Natural killer cell treated with Interleukin-12 subunit alpha and Interleukin-12 subunit beta and Interleukin-15 and Interleukin-18, amount 100 ng/mL, for 72 hours (primary cell): Measurements from ENCODE around the gene C14orf93. TPM values are rescaled to one million over a fixed set of nuclear protein-coding genes. Genes with fewer than 3 reads are reported as not detected.
A peak's percentile ranks its signal among the peaks of the same experiment; 100 is the strongest.

Source experiments
- ATAC-seq, 2 donors: fragments of 150-1000 bp; cut with Tn5 transposase in 1 of 2; sonication (Bioruptor Pico), chemical (Tn5 transposase) in 1 of 2; 2 replicates each; pipeline ENCODE4 v1.10.0; 2021
- DNase-seq: peaks from one replicate; pipeline ENCODE4 v3.0.0; 2022; ENCODE audit warnings: low spot score
- H3K27ac Mint-ChIP-seq, 2 donors: 1 replicate in 1 of 2; 2 replicates in 1 of 2; pipeline ENCODE4 v1.8.0; 2022; ENCODE audit warnings: mixed read lengths in 2 of 2, mild to moderate bottlenecking in 1 of 2, moderate library complexity in 1 of 2
- H3K27me3 Mint-ChIP-seq, 2 donors: 1 replicate in 1 of 2; 2 replicates in 1 of 2; pipeline ENCODE4 v1.8.0; 2022; ENCODE audit warnings: mixed read lengths in 2 of 2
- H3K36me3 Mint-ChIP-seq: one replicate; pipeline ENCODE4 v1.8.0; 2022; ENCODE audit warnings: mixed read lengths
- H3K4me1 Mint-ChIP-seq, 2 donors: 1 replicate in 1 of 2; 2 replicates in 1 of 2; pipeline ENCODE4 v1.8.0; 2022; ENCODE audit warnings: low read depth in 2 of 2, mixed read lengths in 2 of 2, mild to moderate bottlenecking in 1 of 2
- H3K4me3 Mint-ChIP-seq: one replicate; pipeline ENCODE4 v1.8.0; 2022; ENCODE audit warnings: mixed read lengths
- H3K9me3 Mint-ChIP-seq: 2 replicates; pipeline ENCODE4 v1.8.0; 2022; ENCODE audit warnings: mixed read lengths
- total RNA-seq, 2 donors: library from RNA; stranded (reverse); gene quantifications; one replicate each; pipeline ENCODE4 v1.2.3, GENCODE V29; 2022

C14orf93 gene
- total RNA-seq, 2 donors from 2014 or later, result 2.8 to 10.8 TPM

DNA sequence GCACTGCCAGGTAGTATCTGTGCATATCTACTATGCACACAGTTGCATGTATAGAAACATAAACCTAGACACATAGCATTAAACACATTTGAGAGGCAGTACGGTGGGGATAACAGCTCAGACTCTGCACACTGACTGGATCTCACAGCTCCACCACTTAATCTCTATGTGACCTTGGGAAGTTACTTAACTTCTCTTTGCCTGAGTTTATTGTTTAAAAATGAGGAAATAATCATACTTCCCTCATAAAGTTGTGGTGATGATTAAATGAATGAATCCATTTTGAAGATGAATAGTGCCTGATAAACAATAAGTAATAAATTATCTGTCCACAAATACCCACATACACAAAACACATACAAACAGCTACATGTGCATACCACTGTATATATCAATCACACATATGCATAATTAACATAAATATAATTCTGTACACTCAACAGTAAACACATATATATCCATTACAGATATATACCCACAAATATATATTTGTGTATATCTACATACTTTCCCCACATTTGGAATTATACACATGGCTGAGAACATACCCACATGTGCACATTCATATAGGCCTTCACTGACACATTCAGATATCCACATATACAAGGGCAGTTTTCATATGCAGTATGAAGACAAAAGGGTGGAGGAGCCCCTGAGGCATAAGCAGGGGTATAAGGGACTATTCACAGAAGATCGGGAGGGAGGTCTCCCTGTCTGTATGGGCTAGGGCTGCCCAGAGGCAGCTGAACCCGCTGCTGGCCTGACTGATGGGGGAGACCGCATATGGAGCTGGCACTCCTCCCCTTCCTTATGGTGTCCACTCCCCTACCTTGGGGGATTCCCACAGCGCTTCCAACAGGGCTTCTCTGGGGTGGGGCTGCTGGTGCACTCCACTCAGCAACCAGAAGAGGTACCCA lies 41.5 kb upstream of the C14orf93 start:
- no peak for ATAC-seq
- H3K4me3 Mint-ChIP-seq, result no peak overlapping the region
- H3K27me3 Mint-ChIP-seq, result peaks cover 4 to 7% of the 10 kb centered on the region in 2 donors
- H3K27ac Mint-ChIP-seq, result no peak overlapping the region
- no peak for DNase-seq
- H3K4me1 Mint-ChIP-seq, result peaks cover 7 to 11% of the 10 kb centered on the region in 2 donors
- H3K36me3 Mint-ChIP-seq, result no peaks in the 10 kb centered on the region
- no peaks in the 10 kb centered on the region for H3K9me3 Mint-ChIP-seq

DNA sequence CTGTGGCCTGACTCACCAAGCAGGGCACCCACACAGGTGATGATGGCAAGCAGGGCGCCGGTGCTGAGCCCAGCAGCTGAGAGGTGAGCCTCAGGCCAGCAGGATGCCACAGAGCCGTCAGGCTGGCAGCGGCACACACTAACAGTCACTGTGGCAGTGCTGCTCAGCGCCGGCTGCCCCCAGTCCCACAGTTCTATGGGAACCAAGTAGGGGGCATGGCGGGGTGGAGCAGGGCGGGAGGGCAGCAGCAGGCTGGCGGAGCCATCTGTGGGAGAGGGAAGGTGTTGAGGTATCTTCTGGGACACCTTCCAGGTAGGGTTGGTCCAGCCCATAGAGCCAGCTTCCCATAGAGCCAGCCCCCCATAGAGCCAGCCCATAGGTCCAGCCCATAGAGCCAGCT lies 39.1 kb upstream of the C14orf93 start:
- peaks cover 0 to 3% of the 10 kb centered on the region in 2 donors for H3K4me1 Mint-ChIP-seq
- H3K27ac Mint-ChIP-seq, result no peak overlapping the region
- H3K36me3 Mint-ChIP-seq, result no peaks in the 10 kb centered on the region
- no peak for DNase-seq
- ATAC-seq, result no peak
- peaks cover 0 to 4% of the 10 kb centered on the region in 2 donors for H3K27me3 Mint-ChIP-seq
- H3K9me3 Mint-ChIP-seq, result no peaks in the 10 kb centered on the region
- no peak overlapping the region for H3K4me3 Mint-ChIP-seq

DNA sequence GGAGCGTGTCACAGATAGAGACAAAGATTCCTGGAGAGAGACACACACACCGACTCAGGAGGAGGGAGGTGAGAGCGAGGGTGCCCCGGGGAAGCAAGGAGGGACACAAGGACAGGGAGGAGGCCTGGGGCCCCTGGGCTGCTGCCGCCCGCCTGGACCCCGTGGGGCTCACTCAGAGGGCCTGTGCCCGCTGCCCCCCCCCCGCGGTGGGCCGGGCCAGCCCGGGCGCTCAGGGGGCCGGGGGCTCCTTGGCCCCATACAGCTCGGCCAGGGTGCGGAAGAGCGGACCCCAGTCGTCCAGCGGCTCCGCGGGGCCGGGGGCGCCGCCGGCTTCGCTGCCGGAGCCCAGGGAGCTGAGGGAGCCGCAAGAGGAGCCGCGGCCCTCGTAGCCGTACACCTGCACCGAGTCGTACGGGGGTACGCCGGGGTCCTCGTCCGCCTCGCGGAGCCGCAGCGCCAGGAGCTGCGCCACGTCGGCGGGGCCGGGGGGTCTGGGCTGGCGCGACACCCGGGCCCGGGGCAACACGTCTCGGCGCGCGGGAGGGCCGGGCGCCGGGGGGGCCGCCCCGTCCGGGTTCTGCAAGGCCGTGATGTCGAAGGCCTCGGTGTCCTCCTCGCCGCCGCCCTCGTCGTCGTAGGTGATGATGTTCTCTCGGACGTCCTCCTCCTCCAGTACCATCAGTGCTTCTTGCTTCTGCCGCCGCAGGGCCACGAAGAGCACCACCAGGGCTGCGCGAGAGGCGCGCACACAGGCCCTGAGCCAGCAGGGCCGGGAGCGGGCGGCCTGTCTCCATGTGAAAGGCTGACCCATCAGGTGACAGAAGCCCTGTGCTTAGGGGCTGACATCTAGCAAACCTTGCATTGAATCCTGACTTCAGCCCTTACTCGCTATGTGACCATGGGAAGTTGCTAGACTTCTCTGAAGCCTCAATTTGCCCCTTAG lies 38.1 kb upstream of the C14orf93 start:
- H3K4me3 Mint-ChIP-seq, result no peak overlapping the region
- no peaks in the 10 kb centered on the region for H3K9me3 Mint-ChIP-seq
- ATAC-seq (no peak), DNase-seq (no peak)
- peaks cover 0 to 4% of the 10 kb centered on the region in 2 donors for H3K27me3 Mint-ChIP-seq
- H3K36me3 Mint-ChIP-seq, result no peaks in the 10 kb centered on the region
- H3K4me1 Mint-ChIP-seq, result peaks cover 0 to 1% of the 10 kb centered on the region in 2 donors
- H3K27ac Mint-ChIP-seq, result no peak overlapping the region

DNA sequence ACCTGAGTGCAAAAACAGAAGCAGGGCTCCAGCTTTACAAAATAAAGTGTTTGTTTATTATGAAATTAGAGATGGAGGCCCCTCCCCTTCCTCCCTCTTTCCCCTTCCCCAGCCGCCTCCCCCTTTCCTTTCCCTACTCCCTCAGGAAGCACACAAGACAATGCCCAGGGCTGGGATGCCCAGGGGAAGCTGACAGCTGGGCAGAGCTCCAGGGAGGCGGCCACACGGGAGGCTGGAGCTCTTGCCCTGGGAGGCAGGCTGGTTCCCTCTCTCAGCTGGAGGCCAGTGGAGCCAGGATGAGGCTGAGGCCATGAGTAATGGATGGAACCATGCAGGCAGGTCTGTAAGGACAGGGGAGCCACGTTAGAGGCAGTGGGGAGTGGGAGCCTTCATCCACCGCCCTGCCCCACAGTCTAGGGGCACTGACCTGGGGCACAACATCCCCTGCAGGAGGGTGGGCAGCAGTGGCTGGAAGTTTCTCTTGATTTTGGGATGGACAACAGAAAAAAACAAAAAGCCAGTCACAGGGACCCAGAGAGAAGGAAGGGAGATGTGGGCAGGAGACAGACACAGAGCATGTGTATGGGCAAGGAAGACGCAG lies 37.2 kb upstream of the C14orf93 start:
- Mint-ChIP-seq H3K4me3 (no peak overlapping the region), H3K4me1 (no peaks in the 10 kb centered on the region), H3K36me3 (no peaks in the 10 kb centered on the region), H3K9me3 (no peaks in the 10 kb centered on the region), H3K27ac (no peak overlapping the region), H3K27me3 (peaks cover 0 to 4% of the 10 kb centered on the region in 2 donors)
- ATAC-seq (no peak), DNase-seq (no peak)

DNA sequence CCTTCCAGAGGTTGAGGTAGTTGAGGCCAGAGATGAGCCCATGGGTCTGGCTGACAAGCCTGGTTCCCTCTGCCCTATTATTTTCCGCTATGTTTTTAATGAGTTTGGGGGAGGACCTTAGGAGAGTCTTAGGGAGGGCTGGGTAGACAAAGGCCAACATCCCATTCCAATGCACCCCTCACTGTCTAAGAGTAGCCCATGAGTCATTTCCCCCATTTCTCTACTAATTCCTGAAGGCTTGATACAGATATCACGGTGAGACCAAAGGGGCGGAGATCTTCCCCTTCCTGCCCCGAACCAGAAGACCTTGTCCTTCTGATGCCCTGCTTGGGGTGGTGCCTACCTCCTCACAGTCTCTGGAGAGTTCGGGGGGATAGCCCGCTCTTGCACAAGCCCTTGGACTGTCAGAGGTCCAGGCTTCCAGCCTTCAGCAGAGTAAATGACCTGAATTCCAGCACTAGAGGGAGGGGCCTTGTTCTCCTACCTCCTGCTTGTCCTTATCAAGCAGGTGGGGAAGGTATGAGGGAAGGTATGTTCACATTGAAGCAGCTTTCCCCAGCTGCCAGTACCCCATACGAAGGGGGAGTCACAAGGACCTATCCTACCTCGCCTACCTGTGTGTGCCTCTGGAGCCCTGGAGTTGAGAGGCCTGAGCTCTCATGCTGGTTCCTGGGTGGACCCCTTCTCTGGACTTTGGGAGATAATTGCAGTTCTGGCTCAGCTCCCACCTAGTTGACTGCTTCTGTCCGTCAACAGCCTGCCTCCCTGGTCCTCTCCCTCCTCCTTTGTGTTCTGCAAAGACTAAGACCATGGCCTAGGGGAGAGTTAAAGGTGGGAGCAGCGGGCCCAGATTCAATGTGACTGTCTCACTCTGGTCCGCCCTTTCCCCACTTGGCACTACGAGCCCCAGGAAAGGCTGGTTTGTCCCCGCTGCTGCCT lies 35.7 kb upstream of the C14orf93 start:
- Mint-ChIP-seq H3K36me3 (no peaks in the 10 kb centered on the region), H3K9me3 (no peaks in the 10 kb centered on the region), H3K4me1 (no peaks in the 10 kb centered on the region), H3K4me3 (no peak overlapping the region), H3K27ac (no peak overlapping the region), H3K27me3 (peaks cover 0 to 4% of the 10 kb centered on the region in 2 donors)
- ATAC-seq (no peak), DNase-seq (no peak)

DNA sequence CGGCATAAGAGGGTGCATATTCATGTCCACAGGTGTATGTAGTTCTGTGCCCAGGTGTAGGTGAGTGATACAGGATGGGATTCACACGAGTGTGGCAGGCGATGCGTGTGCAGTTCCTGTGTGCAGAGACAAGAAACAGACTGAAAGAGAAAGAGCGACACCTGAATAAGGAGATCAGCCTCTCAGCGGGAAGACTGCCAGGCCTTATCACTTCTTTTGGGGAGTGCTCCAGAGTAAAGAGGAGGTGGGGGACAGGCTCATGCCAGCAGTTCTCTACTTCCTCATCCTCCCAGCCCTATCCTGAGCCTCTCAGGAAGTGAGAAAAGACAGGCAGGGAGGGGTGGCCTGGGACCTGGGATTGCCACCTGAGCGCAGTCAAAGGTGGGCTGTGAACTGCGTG lies 34.9 kb upstream of the C14orf93 start:
- ATAC-seq, result no peak
- H3K36me3 Mint-ChIP-seq, result no peaks in the 10 kb centered on the region

DNA sequence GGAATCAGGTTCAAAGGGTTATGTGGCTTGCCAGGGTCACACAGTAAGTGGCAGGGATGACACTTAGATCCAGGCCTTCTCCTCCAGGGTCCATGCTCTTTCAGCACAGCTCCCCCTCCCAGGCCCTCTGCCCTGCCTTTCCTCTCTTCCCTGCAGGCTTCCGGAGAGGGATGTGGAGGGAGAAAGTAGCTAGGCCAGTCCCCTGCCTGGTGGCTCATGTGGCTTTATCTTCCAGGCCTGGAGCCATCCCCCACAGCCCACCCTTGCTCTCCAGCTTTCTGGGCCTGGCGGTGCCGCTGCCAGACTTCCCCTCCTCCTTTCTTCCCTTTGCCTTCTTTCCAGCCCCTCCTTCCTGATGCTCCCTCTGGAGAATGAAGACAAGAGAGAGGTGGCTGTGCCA lies 33.8 kb upstream of the C14orf93 start:
- ATAC-seq (no peak), DNase-seq (peak; percentile 40)
- no peak overlapping the region for H3K4me3 Mint-ChIP-seq
- no peaks in the 10 kb centered on the region for H3K9me3 Mint-ChIP-seq
- no peaks in the 10 kb centered on the region for H3K4me1 Mint-ChIP-seq
- H3K27ac Mint-ChIP-seq, result no peak overlapping the region
- no peaks in the 10 kb centered on the region for H3K36me3 Mint-ChIP-seq
- peaks cover 0 to 4% of the 10 kb centered on the region in 2 donors for H3K27me3 Mint-ChIP-seq

More for the DNA sequence above, 34.9 kb upstream of the C14orf93 start:
- Mint-ChIP-seq H3K27ac (no peak overlapping the region), H3K9me3 (no peaks in the 10 kb centered on the region), H3K4me1 (no peaks in the 10 kb centered on the region), H3K4me3 (no peak overlapping the region), H3K27me3 (peaks cover 0 to 4% of the 10 kb centered on the region in 2 donors)
- peak; percentile 16 for DNase-seq

DNA sequence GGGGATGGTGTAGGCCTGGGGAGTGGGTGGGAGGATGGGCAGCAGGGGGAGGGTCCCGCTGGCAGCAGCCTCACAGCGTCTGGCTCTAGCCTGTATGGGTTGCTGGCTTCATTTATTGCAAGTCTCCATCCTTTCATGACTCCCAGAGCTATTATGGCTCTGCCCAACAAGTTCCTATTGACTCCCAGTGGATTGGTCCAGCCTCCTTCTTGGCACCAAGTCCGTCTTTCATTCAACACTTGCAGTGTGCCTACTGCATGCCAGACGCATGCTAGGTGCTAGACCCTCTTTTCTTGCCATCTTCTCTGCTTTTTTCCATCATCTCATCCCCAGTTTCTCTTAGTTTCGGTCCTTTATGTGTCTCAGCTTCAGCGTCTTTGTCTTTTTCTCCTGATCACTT lies 33.2 kb upstream of the C14orf93 start:
- no peaks in the 10 kb centered on the region for H3K4me1 Mint-ChIP-seq
- peaks cover 0 to 4% of the 10 kb centered on the region in 2 donors for H3K27me3 Mint-ChIP-seq
- H3K9me3 Mint-ChIP-seq, result no peaks in the 10 kb centered on the region
- ATAC-seq, result peak in 1 of 2 donors; percentile 29
- DNase-seq, result no peak
- no peaks in the 10 kb centered on the region for H3K36me3 Mint-ChIP-seq
- H3K4me3 Mint-ChIP-seq, result no peak overlapping the region
- H3K27ac Mint-ChIP-seq, result no peak overlapping the region

DNA sequence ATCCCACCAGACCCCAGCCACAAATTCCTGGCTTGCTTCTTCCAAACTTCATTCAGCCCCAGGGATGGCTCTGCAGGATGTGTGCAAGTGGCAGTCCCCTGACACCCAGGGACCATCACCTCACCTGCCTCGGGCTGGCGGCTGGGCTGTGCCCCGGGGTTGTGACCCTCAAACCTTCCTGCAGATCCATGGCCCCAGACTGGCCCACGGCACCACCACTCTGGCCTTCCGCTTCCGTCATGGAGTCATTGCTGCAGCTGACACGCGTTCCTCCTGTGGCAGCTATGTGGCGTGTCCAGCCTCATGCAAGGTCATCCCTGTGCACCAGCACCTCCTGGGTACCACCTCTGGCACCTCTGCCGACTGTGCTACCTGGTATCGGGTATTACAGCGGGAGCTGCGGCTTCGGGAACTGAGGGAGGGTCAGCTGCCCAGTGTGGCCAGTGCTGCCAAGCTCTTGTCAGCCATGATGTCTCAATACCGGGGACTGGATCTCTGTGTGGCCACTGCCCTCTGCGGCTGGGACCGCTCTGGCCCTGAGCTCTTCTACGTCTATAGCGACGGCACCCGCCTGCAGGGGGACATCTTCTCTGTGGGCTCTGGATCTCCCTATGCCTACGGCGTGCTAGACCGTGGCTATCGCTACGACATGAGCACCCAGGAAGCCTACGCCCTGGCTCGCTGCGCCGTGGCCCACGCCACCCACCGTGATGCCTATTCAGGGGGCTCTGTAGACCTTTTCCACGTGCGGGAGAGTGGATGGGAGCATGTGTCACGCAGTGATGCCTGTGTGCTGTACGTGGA lies 32.4 kb upstream of the C14orf93 start, which contains the start of gene PSMB11:
Gene PSMB11, plus strand, starts transcription at position 51 of the 804 bp plus-strand sequence. Its CDS starts 14 bp downstream, at position 65.
- peak; percentile 8 to 13 for ATAC-seq

DNA sequence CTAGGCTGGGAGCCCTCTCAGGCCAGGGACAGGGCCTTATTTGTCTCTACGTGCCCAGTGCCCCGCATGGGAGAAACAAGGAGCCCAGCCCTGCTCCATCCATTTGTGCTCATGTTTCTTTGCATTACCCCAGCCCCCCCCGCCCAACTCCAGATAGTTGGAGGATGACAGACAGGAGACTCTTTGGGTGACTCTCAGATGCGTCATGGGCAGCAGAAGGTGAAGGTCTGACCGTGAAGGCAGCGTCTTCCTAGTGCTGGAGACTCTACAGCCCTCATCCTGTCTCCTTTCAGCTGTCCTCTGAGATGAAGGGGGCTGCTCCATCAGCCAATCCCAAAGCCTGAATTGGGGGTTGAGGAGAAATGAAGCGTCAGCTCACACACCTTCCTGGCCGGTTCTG lies 31.8 kb upstream of the C14orf93 start:
- H3K4me1 Mint-ChIP-seq, result no peaks in the 10 kb centered on the region
- no peaks in the 10 kb centered on the region for H3K27me3 Mint-ChIP-seq
- no peaks in the 10 kb centered on the region for H3K9me3 Mint-ChIP-seq
- DNase-seq (no peak), ATAC-seq (no peak)
- no peaks in the 10 kb centered on the region for H3K36me3 Mint-ChIP-seq
- no peak overlapping the region for H3K27ac Mint-ChIP-seq
- no peak overlapping the region for H3K4me3 Mint-ChIP-seq

More for the DNA sequence above, 32.4 kb upstream of the C14orf93 start, which contains the start of gene PSMB11:
- Mint-ChIP-seq H3K36me3 (no peaks in the 10 kb centered on the region), H3K4me3 (no peak within 1 kb of the TSS), H3K27me3 (peaks cover 0 to 2% of the 10 kb centered on the region in 2 donors), H3K4me1 (no peaks in the 10 kb centered on the region), H3K27ac (no peak within 1 kb of the TSS), H3K9me3 (no peaks in the 10 kb centered on the region)
- DNase-seq, result no peak

DNA sequence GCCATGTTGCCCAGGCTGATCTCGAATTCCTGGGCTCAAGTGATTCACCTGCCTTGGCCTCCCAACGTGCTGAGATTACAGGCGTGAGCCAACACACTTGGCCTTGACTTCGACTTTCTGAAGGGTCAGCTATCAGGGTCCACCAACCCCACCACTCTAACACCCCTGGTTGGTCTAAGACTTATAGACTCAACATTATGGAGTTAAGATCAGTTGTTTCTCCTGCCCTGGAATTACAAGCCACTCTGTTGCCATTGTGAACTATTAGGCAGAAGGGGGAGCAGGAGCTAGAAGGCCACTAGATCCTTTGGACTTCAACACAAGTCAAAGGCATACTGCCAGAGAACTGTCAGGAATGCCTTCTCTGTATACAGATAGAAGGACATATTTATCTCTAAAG lies 30.2 kb upstream of the C14orf93 start:
- Mint-ChIP-seq H3K36me3 (no peaks in the 10 kb centered on the region), H3K4me3 (no peak overlapping the region), H3K27me3 (no peaks in the 10 kb centered on the region), H3K9me3 (no peaks in the 10 kb centered on the region), H3K27ac (no peak overlapping the region), H3K4me1 (peaks cover 6 to 7% of the 10 kb centered on the region in 2 donors)
- DNase-seq, result peak; percentile 15
- ATAC-seq, result no peak
